Raji (cell line): Measurements from ENCODE around the gene ARFGAP1.

Experiments
- POLR2A ChIP-seq: IDR thresholded peaks from 2 replicates; pipeline ENCODE4 v1.6.1; 2011; ENCODE audit warnings: low read depth, low read length, control low read depth; ENCODE audit not compliant: insufficient read depth

ARFGAP1 gene

DNA sequence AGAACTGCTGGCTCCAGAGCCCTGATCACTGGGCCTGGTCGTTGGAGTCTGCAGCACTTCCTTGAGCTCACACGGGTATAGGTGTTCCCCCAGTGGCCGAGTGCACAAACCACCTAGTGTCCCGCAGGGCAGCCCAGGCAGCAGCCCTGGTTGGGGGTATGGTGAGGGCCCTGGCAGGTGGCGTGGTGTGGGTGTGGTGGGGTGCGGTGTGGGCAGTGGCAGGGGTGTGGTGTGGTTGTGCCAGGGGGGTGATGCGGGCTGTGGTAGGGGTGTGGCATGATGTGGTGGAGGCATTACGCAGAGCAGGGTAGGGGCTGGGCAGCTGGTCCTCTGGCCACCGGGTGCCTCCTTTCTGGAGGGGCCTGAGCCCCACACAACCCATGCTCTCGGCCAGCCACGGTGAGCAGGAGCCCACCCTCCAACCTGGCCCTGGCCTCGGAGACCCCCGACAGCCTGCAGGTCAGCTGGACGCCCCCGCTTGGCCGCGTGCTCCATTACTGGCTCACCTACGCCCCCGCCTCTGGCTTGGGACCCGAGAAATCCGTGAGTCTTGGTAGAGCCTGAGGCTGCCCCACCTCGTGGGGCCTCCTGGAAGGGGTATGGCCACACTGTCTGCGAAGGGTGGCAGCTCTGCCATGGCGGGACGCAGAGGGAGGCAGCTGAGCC lies 40.9 kb downstream of the ARFGAP1 start:
- TF ChIP-seq POLR2A, result no peak

DNA sequence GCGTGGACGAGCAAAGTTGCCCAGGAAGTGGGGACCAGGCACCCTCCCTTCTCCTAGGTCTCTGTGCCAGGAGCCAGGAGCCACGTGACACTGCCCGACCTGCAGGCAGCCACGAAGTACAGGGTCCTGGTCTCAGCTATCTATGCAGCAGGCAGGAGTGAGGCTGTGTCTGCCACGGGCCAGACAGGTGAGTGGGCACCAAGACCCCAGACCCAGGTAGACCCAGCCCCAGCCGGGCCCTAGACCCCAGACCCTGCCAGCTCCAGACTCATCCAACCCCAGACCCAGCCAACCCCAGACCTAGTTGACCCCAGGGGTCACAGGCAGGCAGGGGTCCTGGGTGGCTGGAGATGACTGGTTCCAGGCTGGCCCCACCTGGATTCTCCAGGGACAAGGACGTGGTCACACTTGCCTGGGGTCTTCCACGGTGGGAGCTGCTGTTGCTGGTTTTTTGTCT lies 41.4 kb downstream of the ARFGAP1 start:
- no peak for TF ChIP-seq POLR2A

DNA sequence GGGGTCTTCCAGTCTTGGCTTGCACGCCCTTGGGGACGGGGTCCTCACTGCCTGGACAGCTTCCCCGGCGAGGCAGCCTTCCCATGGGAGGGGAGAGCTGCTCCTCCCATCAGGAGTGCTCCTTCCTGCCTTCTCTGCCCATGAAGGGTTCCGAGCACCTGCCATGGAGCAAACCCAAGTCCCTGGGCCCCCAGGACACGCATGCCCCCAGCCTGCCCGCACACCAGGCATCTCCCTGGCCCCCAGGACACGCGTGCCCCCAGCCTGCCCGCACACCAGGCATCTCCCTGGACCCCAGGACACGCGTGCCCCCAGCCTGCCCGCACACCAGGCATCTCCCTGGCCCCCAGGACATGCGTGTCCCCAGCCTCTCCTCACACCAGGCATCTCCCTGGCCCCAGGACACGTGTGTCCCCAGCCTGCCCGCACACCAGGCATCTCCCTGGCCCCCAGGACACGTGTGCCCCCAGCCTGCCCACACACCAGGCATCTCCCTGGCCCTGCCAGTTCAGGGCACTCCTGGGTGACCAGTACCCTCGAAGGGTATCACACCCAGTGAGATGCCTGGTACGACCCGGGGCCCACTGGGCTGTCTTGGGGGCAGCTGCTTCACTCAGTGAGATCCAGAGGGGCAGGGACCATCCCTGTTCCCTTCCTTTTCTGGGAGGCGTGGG lies 42.1 kb downstream of the ARFGAP1 start:
- no peak for TF ChIP-seq POLR2A

DNA sequence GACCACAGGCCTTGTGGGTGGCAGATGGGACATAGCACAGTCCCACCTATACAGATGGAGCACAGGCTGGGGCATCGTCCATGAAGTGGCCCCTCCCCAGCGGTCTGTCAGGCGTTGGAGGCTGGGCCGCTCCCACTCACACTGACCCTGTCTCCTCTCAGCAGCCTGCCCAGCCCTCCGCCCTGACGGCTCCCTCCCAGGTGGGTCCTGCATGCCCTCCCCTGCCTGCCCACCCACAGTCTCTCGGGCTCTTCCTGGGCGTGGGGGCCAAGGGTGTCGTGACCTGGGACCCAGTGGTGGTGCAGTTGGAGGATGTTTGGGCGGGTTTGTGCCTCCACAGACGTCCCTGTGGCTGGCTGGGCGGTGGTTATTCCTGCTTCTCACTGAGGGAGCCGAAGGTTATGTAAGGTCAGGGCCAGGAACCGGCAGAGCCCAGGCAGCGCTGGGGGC lies 42.7 kb downstream of the ARFGAP1 start:
- TF ChIP-seq POLR2A, result no peak

DNA sequence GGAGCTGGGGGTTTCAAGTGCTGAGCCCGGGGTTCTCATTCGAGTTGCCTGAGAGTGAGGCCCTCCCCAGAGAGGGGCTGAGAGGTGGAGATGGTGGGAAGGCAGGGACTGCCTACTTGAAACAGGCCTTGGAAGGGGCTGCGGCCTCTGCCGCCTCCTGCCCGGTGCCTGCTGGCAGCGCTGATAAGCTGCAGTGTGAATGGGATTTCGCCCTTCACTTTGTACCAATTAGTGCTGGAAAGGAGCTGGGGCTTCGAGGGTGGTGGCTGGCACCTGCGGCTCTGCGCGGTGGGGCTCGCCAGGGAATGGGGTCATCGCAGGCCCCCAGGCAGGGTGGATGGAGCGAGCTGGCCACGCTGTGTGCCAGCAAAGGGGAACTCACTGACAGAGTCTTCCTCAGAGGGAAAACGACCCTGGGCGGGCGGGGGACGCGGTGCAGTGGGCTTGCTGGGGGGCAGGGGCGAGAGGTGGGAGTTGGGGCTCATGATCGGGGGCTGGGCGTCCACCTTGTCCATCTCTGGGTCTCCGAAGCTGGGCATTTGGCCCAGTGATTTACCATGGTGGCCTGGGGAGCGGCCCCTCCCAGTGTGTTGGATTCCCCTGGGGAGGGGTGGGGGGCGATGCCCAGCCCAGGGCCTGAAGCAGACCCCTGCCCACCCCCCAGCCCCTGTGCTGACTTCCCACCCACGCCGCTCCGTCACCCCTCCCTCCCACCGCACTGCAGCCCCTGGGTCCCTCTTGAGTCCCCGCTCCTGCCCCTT lies 43.3 kb downstream of the ARFGAP1 start:
- no peak for TF ChIP-seq POLR2A

DNA sequence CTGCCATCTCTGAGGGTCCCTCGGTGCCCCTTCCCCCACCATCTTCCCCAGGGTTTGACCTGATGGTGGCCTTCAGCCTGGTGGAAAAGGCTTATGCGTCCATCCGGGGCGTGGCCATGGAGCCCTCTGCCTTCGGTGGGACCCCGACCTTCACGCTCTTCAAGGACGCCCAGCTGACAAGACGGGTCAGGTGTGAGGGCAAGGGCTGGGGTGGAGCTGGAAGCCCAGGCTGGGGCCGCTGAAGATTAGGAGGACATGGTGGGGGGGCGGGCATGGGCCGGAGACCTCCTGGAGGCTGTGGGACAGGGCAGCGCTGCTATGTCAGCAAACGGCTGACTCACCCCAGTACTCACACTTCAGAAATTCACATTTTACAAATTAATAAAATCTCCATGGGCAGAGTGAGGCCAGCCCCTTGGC lies 43.9 kb downstream of the ARFGAP1 start:
- no peak for TF ChIP-seq POLR2A

DNA sequence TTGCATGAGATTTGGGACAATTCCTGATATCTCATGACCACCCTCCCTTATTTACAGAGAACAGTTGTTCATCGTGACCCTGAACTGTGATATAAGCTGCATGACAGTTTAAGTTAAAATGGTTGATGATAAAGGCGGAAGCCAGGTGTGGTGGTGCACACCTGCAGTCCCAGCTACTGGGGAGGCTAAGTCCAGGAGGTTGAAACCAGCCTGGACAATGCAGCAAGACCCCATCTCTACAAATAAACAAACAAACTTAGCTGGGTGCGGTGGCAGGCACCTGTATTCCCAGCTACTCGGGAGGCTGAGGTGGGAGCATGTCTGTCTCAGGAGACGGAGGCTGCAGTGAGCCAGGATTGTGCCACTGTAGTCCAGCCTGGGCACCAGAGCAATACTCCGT lies 44.4 kb downstream of the ARFGAP1 start:
- TF ChIP-seq POLR2A, result no peak

DNA sequence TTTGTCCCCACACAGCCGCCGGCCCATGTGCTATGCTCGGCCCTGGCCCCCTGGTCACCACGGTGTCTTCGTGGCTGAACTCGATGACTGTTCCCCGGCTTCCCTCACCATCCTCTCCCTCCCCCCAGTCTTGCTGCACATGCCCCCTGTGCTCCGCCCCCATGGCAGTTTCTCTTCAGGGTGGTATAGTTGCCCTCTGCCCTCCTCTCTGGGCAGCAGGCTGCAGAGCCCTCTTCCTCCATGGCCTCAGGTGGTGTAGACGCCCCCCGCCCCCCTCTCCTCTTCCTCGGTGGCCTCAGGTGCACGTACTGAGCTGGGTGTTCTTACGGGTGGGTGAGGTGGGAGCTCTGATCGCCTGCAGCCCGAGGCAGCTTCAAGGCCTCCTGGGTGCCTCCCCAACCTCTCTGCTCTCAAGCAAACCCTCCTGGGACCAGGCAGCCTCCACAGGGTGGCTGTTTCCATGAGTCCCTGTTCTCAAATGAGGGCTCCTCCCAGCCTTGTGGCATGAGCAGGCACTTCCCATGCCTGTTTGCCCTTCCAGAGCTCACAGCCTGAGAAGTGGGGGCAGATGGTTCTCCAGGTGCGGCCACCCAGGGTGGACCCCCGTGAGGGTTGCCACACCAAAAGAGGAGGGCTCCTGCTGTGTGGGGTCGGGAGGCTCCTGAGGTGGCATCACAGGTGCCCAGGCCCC lies 45.1 kb downstream of the ARFGAP1 start:
- no peak for TF ChIP-seq POLR2A

DNA sequence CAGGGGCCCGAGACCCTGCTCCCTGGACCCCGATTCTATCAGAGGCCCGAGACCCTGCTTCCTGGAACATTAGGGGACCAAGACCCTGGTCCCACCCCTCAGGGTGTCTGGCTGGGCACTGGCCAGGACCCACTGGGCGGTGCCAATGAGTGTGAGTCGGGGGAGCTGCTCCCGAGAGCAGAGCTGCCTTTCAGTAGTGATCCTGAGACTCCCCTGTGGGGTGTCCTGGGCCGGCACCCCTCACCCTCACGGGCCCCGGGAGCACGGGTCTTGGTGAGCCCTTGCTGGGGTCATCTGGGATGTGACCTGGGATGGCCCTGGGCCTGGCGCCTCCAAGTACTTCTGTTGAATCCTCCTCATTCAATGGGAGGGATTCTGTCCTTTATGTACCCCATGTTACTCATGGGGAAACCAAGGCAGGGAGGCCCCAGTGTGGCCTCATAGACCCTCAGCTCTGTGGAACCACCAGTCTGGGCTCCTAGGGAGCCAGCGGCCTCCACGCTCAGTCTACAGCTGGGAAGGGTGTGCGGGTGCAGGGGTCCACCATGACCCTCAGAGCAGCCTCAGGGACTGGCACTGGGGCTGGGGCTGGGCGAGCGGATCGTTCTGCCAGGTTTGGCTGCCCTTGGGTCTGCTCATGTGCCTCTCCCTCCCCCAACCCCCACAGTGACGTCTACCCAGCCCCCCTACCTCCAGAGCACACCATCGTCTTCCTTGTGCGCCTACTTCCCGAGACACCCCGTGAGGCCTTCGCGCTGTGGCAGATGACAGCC lies 46.0 kb downstream of the ARFGAP1 start:
- TF ChIP-seq POLR2A, result no peak

DNA sequence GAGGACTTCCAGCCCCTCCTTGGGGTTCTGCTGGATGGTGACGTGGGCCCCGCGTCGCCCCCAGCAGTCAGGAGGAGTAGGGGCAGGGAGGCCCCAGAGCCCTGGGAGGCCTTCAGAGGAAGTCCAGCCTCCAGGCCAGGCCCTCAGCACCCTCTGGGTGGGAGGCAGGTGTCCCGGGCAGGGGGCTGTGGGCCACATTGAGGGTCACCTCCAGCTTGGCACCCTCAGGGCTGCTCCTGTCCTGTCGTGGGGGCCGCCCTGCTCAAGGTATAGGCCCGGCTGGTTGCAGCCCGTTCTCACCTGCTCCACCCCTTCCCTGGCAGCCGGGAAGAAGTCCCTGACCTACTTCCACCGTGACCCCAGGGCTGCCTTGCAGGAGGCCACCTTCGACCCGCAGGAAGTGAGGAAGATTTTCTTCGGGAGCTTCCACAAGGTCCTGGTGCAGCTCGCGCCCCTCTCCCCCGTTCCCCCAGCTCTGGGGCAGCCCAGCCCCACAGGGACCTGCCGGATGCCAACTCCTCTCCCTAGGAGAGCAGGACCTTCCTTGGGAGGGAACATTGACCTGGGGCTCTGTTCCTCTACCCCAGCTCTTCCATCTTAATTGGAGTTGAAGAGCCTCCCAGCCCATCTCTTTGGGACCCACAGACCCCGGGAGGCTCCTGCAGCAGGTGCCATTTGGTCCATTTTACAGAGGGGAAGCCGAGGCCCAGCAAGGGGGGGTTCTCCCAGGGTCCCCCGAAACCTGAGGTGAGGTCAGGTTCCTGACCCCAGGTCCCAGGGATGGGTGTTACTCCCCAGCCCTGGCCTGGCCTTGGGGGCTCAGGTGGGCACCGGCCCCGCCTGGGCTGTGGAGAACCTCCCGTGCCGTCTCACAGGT lies 46.8 kb downstream of the ARFGAP1 start:
- no peak for TF ChIP-seq POLR2A

DNA sequence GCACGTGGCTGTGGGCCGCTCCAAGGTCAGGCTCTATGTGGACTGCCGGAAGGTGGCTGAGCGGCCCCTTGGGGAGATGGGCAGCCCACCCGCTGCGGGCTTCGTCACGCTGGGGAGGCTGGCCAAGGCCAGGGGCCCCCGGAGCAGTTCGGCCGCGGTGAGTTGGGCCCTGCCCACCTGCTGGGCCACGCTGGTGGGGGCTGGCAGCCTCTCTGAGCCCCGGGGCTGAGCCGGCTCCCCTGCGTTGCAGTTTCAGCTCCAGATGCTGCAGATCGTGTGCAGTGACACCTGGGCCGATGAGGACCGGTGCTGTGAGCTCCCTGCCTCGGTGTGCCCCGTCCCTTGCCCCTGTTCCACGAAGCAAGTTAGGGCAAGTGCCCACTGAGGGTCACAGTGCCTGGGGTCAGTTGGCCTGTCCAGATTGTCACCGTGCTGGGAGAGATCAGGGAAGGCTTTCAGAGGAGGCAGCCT lies 47.5 kb downstream of the ARFGAP1 start:
- TF ChIP-seq POLR2A, result no peak

DNA sequence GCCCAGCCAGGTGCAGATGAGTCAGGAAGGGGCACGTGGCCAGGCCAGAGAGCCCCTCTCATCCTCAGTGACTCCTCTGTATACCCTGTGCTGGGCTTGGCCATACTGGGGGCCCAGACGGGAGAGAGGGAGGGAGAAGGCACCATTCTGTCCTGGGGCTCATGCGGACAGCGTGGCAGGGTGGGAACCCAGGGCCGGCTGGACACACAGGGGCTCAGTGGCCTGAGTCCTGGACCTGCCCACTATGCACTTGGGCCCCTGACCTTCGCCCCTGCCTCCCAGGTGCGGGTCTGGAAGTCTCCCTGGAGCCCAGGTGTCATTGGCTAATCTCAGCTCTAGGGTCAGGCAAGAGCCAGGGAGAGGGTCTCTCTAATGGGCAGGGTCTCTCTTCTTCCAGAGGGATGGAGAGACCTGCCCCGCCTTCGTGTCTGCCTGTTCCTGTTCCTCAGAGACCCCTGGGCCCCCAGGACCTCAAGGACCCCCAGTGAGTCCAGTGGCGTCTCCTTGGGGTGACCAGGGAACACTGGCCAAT lies 48.1 kb downstream of the ARFGAP1 start:
- TF ChIP-seq POLR2A, result no peak

DNA sequence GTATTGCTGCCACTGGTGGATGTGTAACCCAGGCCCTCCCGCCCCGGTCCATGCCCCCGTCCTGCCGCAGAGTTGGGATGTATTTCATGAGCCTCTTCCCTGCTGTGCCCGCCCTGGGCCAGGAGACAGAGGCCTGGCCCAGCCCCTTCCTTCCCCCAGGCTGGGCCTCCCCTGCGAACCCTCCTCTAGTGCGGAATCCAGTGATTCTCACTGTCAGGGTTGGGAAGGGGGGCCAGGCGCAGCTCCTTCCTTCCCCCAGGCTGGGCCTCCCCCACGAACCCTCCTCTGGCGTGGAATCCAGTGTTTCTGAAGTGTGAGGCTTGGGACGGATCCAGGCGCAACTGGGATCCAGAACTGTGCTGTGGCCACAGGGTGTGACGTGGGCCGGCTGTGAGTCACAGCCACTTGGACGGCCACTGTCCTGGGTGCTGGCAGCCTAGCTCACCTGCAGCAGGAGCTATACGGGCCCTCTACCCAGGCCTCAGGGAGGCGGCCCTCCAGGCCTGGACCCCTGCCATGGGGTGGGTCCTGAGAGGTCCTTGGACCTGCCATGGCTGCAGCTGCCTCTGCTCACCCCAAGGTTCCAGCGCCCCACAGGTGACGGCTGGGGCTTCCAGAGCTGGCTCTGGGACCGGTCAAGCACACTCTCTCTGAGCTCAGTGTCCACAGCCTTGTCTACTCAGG lies 48.7 kb downstream of the ARFGAP1 start:
- no peak for TF ChIP-seq POLR2A
